OCI-LY7 (cell line): Measurements from ENCODE around the gene CYP2F1.

Experiments used
- CTCF ChIP-seq: fragments of 200-600 bp; sonication (generic); conservative IDR thresholded peaks from 2 replicates; pipeline ENCODE4 v1.5.1; 2014; ENCODE audit warnings: mild to moderate bottlenecking, antibody characterized with exemption, low read length, moderate library complexity, mixed read lengths
- EZH2phosphoT487 ChIP-seq: fragments of 200-600 bp; sonication (generic); IDR thresholded peaks from 2 replicates; pipeline ENCODE4 v1.6.1; 2018; ENCODE audit warnings: low read depth, borderline replicate concordance, mild to moderate bottlenecking, mixed run types, antibody characterized with exemption, low read length, moderate library complexity, mixed read lengths

DNA sequence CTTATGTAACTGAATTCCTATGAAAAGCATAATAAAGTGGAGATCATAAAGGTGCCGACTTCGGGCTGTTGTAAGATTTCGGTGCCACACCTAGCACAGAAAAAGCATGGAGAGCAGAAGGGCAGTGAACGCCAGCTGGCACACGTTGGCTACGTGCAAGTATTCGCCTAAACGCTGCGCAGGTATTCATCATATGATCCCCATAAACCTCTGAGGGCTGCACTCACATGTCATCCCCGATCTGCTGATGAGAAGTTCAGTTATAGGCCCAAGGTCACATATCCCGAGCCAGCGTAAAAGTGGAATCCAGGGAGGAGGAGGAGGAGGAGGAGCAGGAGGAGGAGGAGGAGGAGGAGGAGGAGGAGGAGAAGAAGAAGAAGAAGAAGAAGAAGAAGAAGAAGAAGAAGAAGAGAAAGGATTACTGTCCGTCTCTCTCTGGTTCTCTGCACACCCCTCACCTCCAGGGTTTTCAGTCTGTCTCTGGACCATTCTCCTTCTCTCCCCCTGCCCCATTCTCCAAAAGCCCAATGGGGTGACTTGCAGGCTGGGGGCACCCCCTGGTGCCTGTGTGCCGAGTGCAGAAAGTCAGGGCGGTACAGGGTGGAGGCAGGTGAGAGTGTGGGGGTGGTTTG is 60.2 kb downstream of the CYP2F1 start:
- no peak for TF ChIP-seq CTCF
- no peak for TF ChIP-seq EZH2phosphoT487
